Measurements from ENCODE around the gene NPL.

Gene NPL

GRCh38 chr1:182867861-182868260 is 78.3 kb downstream of the NPL start:
- no peak for DNase-seq (ENCODE audit: low spot score)

GRCh38 chr1:182869241-182869666 is 79.7 kb downstream of the NPL start:
- DNase-seq (ENCODE audit: low spot score), result no peak

DNA sequence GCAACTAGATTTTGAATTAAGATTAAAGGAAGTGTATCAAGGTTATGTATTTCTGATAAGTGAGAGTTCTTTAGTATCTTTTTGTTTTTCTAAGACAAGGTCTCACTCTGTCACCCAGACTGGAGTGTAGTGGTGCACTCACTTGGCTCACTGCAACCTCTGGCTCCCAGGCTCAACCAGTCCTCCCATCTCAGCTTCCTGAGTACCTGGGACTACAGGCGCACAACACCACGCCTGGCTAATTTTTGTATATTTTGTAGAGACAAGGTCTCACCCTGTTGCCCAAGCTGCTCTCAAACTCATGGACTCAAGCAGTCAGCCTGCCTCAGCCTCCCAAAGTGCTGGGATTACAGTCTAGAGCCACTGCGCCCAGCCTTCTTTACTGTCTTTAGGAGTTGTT is 83.3 kb downstream of the NPL start:
- no peak for DNase-seq (ENCODE audit: low spot score)

GRCh38 chr1:182875889-182876288 is 86.3 kb downstream of the NPL start:
- DNase-seq (ENCODE audit: low spot score), result no peak

DNA sequence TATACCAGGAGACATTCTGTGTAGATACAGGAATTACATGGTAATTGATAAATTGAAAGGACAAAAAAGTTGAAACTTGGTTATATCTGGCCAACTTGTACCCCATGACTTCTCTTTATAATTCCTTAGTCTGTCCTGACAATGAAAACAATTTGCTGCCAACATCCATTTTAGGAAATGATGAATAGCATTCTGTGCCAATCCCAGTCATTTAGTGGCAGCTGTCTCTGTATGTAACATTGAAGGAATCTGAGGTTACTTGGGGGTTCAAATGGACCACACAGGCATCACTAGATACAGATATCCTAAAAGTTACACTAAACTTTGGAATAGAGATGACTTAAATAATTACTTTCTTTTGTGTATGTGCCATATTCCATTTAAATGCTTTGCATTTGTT is 87.8 kb downstream of the NPL start:
- DNase-seq (ENCODE audit: low spot score), result no peak

DNA sequence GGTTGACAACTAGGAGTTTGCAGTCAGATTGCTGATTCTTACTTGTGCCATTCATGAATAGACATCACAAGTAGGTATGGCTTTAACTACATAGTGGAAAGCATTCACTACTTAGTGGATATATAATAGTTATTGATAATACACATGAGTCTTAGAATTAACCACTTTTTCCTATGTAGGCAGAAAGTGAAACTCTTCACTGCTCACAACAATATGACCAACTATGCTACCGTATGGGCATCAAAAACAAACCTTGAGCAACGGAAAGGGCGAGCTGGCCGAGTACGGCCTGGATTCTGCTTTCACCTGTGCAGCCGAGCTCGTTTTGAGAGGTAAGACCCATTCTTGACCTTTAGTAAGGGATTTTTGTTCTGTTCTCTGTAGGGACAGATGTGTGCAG is 88.3 kb downstream of the NPL start:
- no peak for DNase-seq (ENCODE audit: low spot score)

Data from kidney tubule cell (primary cell).